Thoracic aorta (tissue), 2 donors: Measurements from ENCODE around the gene FNTB. TPM values are rescaled to one million over a fixed set of nuclear protein-coding genes. Genes with fewer than 3 reads are reported as not detected.

Source experiments
- ATAC-seq: fragments of 150-250 bp; one replicate; pipeline ENCODE4 v1.8.0; 2017; ENCODE audit warnings: low read depth; ENCODE audit not compliant: insufficient number of reproducible peaks, low FRiP score
- DNase-seq: peaks from one replicate; pipeline ENCODE4 v3.0.0-alpha.2; 2020; ENCODE audit warnings: low spot score
- H3K27ac ChIP-seq, 2 donors: fragments of 200-600 bp; sonication (generic); 1 replicate in 1 of 2; 2 replicates in 1 of 2; pipeline ENCODE4 v1.5.1; 2016; ENCODE audit warnings: mild to moderate bottlenecking in 2 of 2, moderate library complexity in 2 of 2
- H3K27me3 ChIP-seq: fragments of 200-600 bp; sonication (generic); replicated peaks from 2 replicates; pipeline ENCODE4 v1.6.0; 2016; ENCODE audit warnings: mild to moderate bottlenecking; ENCODE audit not compliant: insufficient read depth
- H3K36me3 ChIP-seq: fragments of 200-600 bp; sonication (generic); one replicate; pipeline ENCODE4 v1.5.1; 2016
- H3K4me1 ChIP-seq, 2 donors: fragments of 200-600 bp; sonication (generic); 1 replicate in 1 of 2; 2 replicates in 1 of 2; pipeline versions ENCODE4 v1.5.1 to v1.6.0; 2016; ENCODE audit warnings: low read depth in 2 of 2, mild to moderate bottlenecking in 1 of 2; ENCODE audit not compliant: control insufficient read depth in 1 of 2
- H3K4me3 ChIP-seq: fragments of 200-600 bp; sonication (generic); 2 replicates; pipeline ENCODE4 v1.5.1; 2016; ENCODE audit warnings: mild to moderate bottlenecking
- H3K9me3 ChIP-seq: fragments of 200-600 bp; sonication (generic); 2 replicates; pipeline ENCODE4 v1.5.1; 2016
- CTCF ChIP-seq: fragments of 200-600 bp; sonication (generic); IDR thresholded peaks from one replicate; pipeline ENCODE4 v1.5.1; 2019; ENCODE audit warnings: antibody characterized with exemption
- total RNA-seq, 2 donors: library from RNA; depleted of rRNA; stranded (reverse); fragments of >200 nt; gene quantifications; one replicate each; pipeline versions ENCODE4 v1.1.0 to v1.2.3, GENCODE V29; 2016

Gene FNTB
- total RNA-seq, 2 donors from 2014 or later, result 6.8 to 18.3 TPM

- DNase-seq (no peak), ATAC-seq (no peak)
- Histone ChIP-seq H3K4me3 (no peak overlapping the region), H3K4me1 (peaks cover 6 to 20% of the 10 kb centered on the region in 2 donors), H3K36me3 (no peaks in the 10 kb centered on the region), H3K27me3 (no peaks in the 10 kb centered on the region), H3K9me3 (no peaks in the 10 kb centered on the region), H3K27ac (no peak overlapping the region)
- no peak for TF ChIP-seq CTCF
These were observed 33.4 kb upstream of the FNTB start for GRCh38 chr14:64953310-64953654.

GRCh38 chr14:64953661-64954060 is 33.0 kb upstream of the FNTB start:
- Histone ChIP-seq H3K4me1 (peaks cover 6 to 20% of the 10 kb centered on the region in 2 donors), H3K36me3 (no peaks in the 10 kb centered on the region), H3K4me3 (no peak overlapping the region), H3K27me3 (no peaks in the 10 kb centered on the region), H3K27ac (no peak overlapping the region), H3K9me3 (no peaks in the 10 kb centered on the region)
- no peak for TF ChIP-seq CTCF
- DNase-seq, result no peak
- no peak for ATAC-seq

- H3K9me3 ChIP-seq, result no peaks in the 10 kb centered on the region
- no peak for TF ChIP-seq CTCF
- peaks cover 6 to 20% of the 10 kb centered on the region in 2 donors for H3K4me1 ChIP-seq
- no peak overlapping the region for H3K4me3 ChIP-seq
- DNase-seq, result no peak
- no peaks in the 10 kb centered on the region for H3K27me3 ChIP-seq
- H3K36me3 ChIP-seq, result no peaks in the 10 kb centered on the region
- no peak for ATAC-seq
- H3K27ac ChIP-seq, result no peak overlapping the region
These were observed 32.0 kb upstream of the FNTB start for GRCh38 chr14:64954491-64955240.

- H3K9me3 ChIP-seq, result no peaks in the 10 kb centered on the region
- no peak overlapping the region for H3K27ac ChIP-seq
- no peaks in the 10 kb centered on the region for H3K36me3 ChIP-seq
- no peak for ATAC-seq
- no peak for TF ChIP-seq CTCF
- peaks cover 6 to 20% of the 10 kb centered on the region in 2 donors for H3K4me1 ChIP-seq
- H3K4me3 ChIP-seq, result no peak overlapping the region
- H3K27me3 ChIP-seq, result no peaks in the 10 kb centered on the region
- DNase-seq, result no peak
These were observed 31.4 kb upstream of the FNTB start for GRCh38 chr14:64955297-64955696.

GRCh38 chr14:64956697-64957406 is 29.8 kb upstream of the FNTB start:
- DNase-seq (no peak), ATAC-seq (no peak)

More at GRCh38 chr14:64956697-64957406, 29.8 kb upstream of the FNTB start:
- no peak for TF ChIP-seq CTCF
- Histone ChIP-seq H3K4me3 (no peak overlapping the region), H3K36me3 (no peaks in the 10 kb centered on the region), H3K4me1 (peaks cover 1 to 23% of the 10 kb centered on the region in 2 donors), H3K9me3 (no peaks in the 10 kb centered on the region), H3K27ac (no peak overlapping the region), H3K27me3 (no peaks in the 10 kb centered on the region)
